Brain microvascular endothelial cell (primary cell): ENCODE results near the gene RILPL2.

Experiments
- DNase-seq: peaks from one replicate; pipeline ENCODE4 v3.0.0-alpha.2; 2020
- H3K27ac ChIP-seq: fragments of 250-450 bp; sonication (Bioruptor Pico); 2 replicates; pipeline ENCODE4 v1.5.1; 2020; ENCODE audit warnings: mild to moderate bottlenecking, moderate library complexity
- H3K27me3 ChIP-seq: fragments of 250-450 bp; sonication (Bioruptor Pico); replicated peaks from 2 replicates; pipeline ENCODE4 v1.5.1; 2020; ENCODE audit warnings: mild to moderate bottlenecking
- H3K36me3 ChIP-seq: fragments of 250-450 bp; sonication (Bioruptor Pico); replicated peaks from 2 replicates; pipeline ENCODE4 v1.5.1; 2020; ENCODE audit warnings: mild to moderate bottlenecking
- H3K4me3 ChIP-seq: 2 replicates; pipeline ENCODE4 v1.5.1; 2011; ENCODE audit warnings: low read depth, mild to moderate bottlenecking, control low read depth, low read length, moderate library complexity
- in situ Hi-C: cut with HindIII; loops from 2 replicates; pipeline ENCODE4 v1.10.0; 2017; ENCODE audit warnings: low sequenced_read_pairs, low pct_ligation_motif_present
- TF ChIP-seq, protein P1 (sequence below): IDR thresholded peaks from 2 replicates; pipeline ENCODE4 v1.5.1; 2011; ENCODE audit warnings: low read depth, mild to moderate bottlenecking, moderate library complexity, low read length, control low read depth, inconsistent platforms; ENCODE audit errors: missing control alignments

RILPL2 gene

DNA sequence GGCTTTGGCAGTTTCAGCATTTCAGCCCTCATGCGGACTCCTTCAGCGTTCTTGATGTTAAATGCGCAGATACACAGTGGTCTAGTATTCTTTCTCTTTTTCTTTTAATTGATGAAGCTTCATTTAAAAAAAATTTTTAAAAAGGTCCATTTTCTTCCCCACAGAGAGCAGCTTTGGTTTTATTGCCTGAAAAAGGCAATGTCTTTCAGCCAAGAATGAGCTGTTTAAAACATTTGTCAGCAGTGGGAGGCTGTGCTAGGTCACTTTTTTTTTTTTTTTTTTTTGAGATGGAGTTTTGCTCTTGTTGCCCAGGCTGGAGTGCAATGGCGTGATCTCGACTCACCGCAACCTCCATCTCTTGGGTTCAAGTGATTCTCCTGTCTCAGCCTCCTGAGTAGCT lies 39.1 kb downstream of the RILPL2 start:
- DNase-seq: no peak
- H3K36me3 ChIP-seq: peaks cover 64% of the 10 kb centered on the region
- H3K4me3 ChIP-seq: no peak overlapping the region
- no peak overlapping the region for H3K27ac ChIP-seq
- TF ChIP-seq, protein P1, sequence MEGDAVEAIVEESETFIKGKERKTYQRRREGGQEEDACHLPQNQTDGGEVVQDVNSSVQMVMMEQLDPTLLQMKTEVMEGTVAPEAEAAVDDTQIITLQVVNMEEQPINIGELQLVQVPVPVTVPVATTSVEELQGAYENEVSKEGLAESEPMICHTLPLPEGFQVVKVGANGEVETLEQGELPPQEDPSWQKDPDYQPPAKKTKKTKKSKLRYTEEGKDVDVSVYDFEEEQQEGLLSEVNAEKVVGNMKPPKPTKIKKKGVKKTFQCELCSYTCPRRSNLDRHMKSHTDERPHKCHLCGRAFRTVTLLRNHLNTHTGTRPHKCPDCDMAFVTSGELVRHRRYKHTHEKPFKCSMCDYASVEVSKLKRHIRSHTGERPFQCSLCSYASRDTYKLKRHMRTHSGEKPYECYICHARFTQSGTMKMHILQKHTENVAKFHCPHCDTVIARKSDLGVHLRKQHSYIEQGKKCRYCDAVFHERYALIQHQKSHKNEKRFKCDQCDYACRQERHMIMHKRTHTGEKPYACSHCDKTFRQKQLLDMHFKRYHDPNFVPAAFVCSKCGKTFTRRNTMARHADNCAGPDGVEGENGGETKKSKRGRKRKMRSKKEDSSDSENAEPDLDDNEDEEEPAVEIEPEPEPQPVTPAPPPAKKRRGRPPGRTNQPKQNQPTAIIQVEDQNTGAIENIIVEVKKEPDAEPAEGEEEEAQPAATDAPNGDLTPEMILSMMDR: no peak
- in situ Hi-C loops: no loop called here
- no peaks in the 10 kb centered on the region for H3K27me3 ChIP-seq

DNA sequence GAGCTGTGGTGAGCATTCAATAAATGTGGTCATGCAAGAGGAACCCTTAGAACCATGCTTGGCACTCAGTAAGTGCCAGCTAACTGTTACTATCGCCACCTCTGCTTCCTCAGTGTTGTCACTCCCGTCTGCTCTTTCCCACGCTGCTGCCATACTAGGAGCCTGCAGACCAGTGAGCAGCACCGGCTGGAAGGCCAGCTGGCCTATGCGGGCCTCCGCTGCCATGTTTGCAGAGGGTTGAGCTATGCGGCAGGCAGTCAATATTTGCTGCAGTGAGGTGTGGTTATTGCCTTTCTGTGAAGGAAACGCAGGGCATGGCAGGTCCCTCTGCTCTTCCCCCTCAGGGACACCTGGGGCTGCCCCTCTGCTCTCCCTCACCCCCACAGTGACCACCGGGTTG lies 39.5 kb downstream of the RILPL2 start:
- DNase-seq: no peak
- H3K27ac ChIP-seq: no peak overlapping the region
- H3K36me3 ChIP-seq: peaks cover 64% of the 10 kb centered on the region
- in situ Hi-C loops: no loop called here
- no peak overlapping the region for H3K4me3 ChIP-seq
- no peaks in the 10 kb centered on the region for H3K27me3 ChIP-seq
- TF ChIP-seq, protein P1: no peak

DNA sequence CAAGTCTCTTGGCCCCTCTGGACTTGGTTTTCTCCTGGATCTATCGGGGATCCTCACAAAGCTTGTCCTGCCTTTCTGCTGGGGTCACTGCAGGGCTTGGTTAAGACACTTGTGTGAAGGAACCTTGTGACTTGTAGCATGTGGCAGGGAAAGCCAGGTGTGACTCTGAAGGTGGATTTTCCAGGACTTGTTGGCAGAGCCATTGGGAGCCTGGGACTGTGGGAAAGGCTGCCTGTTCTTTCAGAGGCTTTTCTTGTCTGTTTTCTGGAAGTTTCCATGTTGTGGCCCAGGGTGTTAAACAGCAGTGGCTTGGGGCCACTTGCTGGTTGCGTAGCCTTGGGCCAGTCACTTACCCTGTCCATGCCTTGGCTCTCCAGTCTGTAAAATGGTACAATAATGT lies 39.9 kb downstream of the RILPL2 start:
- Histone ChIP-seq H3K36me3 (peaks cover 65% of the 10 kb centered on the region), H3K27me3 (no peaks in the 10 kb centered on the region), H3K4me3 (no peak overlapping the region), H3K27ac (no peak overlapping the region)
- in situ Hi-C loops: no loop called here
- DNase-seq: no peak
- TF ChIP-seq, protein P1: no peak

DNA sequence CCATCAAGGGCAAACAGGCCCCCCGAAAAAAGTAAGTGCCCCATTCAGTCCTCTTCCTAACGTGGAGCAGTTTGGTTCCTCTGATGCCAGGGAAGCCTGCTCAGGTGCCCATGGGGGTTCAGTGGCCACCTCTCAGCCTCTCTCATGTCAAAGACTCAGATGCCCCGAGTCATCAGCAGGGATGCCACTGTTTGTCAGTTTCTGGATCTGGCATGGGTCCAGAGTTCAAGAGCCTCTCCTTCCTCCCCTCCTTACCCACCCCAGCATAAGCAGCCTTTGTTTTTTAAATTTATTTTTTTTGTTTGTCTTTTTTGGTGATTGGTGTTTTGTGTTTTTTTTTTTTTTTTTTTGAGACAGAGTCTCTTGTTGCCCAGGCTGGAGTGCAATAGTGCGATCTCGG lies 41.2 kb downstream of the RILPL2 start:
- Histone ChIP-seq H3K4me3 (no peak overlapping the region), H3K27me3 (no peaks in the 10 kb centered on the region), H3K27ac (no peak overlapping the region), H3K36me3 (peaks cover 75% of the 10 kb centered on the region)
- no peak for DNase-seq
- in situ Hi-C loops: no loop called here
- TF ChIP-seq, protein P1: no peak

DNA sequence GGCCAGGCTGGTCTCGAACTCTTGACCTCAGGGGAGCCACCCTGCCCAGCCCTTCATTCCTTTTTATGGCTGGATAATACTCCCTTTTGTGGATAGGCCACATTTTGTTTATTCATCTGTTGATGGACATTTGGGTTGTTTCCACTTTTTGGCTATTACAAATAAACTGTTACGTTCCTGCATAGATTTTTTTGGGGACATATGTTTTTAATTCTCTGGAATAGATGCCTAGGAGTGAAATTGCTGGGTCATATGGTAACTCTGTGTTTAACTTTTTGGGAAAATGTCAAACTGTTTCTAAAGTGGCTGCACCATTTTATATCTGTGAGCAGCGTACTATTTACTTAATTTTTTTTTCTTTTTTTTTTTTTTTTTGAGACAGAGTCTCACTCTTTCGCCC lies 42.7 kb downstream of the RILPL2 start:
- Histone ChIP-seq H3K27me3 (no peaks in the 10 kb centered on the region), H3K27ac (no peak overlapping the region), H3K4me3 (no peak overlapping the region), H3K36me3 (peaks cover 65% of the 10 kb centered on the region)
- TF ChIP-seq, protein P1: no peak
- DNase-seq: no peak
- in situ Hi-C loops: no loop called here

DNA sequence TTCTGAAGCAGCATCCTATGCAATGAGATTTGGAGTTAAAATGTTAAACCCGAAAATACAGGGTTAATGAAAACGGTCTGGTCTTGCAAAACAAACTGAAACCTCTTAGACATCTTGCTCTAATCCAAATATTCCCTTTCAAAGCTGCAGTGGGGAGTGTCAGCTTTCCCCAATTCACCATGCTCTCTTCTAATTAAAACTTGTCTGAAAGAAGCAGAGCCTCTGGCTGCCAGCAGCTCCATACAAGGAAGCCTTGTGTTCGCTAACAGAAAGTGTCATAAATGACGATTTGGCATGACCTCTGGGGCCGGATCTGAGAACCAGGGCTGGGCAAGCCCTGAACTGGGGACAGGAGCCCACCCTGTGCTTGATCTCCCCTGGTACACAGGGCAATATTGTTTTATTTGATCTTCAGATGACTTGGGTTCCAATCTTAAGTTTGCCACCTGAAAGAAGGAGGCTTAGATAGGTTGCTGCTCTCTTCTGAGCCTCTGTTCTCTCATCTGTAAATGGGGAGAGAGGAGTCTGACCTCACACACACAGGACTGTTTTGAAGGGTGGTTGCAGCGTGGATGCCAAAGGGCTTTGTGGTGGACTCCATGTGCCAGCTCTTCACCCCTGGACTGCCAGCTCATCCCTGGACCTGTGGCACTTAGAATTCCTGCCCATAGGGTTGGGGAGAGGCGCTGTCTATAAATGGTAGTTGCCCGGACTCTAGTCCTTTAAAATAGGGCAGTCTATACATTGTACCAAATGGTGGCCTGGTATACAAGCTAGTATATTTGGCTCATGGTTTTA lies 44.7 kb downstream of the RILPL2 start:
- no peak for DNase-seq
- no peak overlapping the region for H3K4me3 ChIP-seq
- H3K27ac ChIP-seq: no peak overlapping the region
- peaks cover 58% of the 10 kb centered on the region for H3K36me3 ChIP-seq
- TF ChIP-seq, protein P1: no peak
- in situ Hi-C loops: no loop called here
- no peaks in the 10 kb centered on the region for H3K27me3 ChIP-seq
